IMR-90 (cell line): ENCODE results near the gene TTC21B. TPM values are rescaled to one million over a fixed set of nuclear protein-coding genes. Genes with fewer than 3 reads are reported as not detected.

Experiments used
- ATAC-seq: fragments of 200-7000 bp; cut with Tn5 transposase; 2 replicates; pipeline ENCODE4 v1.9.1; 2020; ENCODE audit warnings: low read depth, mild to moderate bottlenecking, moderate library complexity
- BruUV-seq: library from RNA; stranded (reverse); fragments of 400-500 nt; replicated peaks from 2 replicates; lab custom pipeline; 2021; lab: Mats Ljungman, UMichigan
- CTCF ChIA-PET: fragments of 300-600 bp; formaldehyde crosslinking; extraction: SDS; loops from one replicate; lab custom pipeline; 2021; ENCODE audit warnings: antibody characterized with exemption; lab: Yijun Ruan, JAX
- POLR2A ChIA-PET: fragments of 300-600 bp; sonication (Branson Sonifier 250); formaldehyde crosslinking; loops from one replicate; lab custom pipeline; 2022; ENCODE audit warnings: antibody characterized with exemption; ENCODE audit not compliant: unreplicated experiment; lab: Charles Lee
- DNase-seq: peaks from one replicate; pipeline ENCODE4 v3.0.0; 2013
- H2AFZ ChIP-seq: replicated peaks from 2 replicates; pipeline ENCODE3; 2013; ENCODE audit warnings: low read length, mild to moderate bottlenecking; ENCODE audit not compliant: poor library complexity
- H2AK5ac ChIP-seq: 2 replicates; pipeline ENCODE4 v1.6.1; 2013; ENCODE audit warnings: low read depth, low read length, inconsistent platforms
- H2AK9ac ChIP-seq: replicated peaks from 2 replicates; pipeline ENCODE3; 2013; ENCODE audit warnings: mild to moderate bottlenecking, low read depth, low read length, moderate library complexity; ENCODE audit not compliant: poor library complexity
- H2BK120ac ChIP-seq: 2 replicates; pipeline ENCODE4 v1.6.1; 2013; ENCODE audit warnings: low read depth, low read length, inconsistent platforms
- H2BK15ac ChIP-seq: 3 replicates; pipeline ENCODE4 v1.6.1; 2013; ENCODE audit warnings: low read depth, low read length, inconsistent platforms
- H2BK20ac ChIP-seq: 2 replicates; pipeline ENCODE4 v1.6.1; 2013; ENCODE audit warnings: low read depth, mild to moderate bottlenecking, inconsistent platforms, low read length, moderate library complexity
- H2BK5ac ChIP-seq: 2 replicates; pipeline ENCODE4 v1.6.1; 2013; ENCODE audit warnings: mild to moderate bottlenecking, low read depth, low read length, inconsistent platforms; ENCODE audit not compliant: poor library complexity, severe bottlenecking
- H3K14ac ChIP-seq: replicated peaks from 2 replicates; pipeline ENCODE4 v1.6.1; 2013; ENCODE audit warnings: low read depth, low read length, inconsistent platforms
- H3K18ac ChIP-seq: 2 replicates; pipeline ENCODE4 v1.6.1; 2013; ENCODE audit warnings: low read depth, low read length, control low read depth
- H3K23ac ChIP-seq: 2 replicates; pipeline ENCODE4 v1.6.1; 2013; ENCODE audit warnings: low read depth, low read length, inconsistent platforms
- H3K27ac ChIP-seq: 2 replicates; pipeline ENCODE4 v1.5.1; 2013; ENCODE audit warnings: mild to moderate bottlenecking, control low read depth, low read length; ENCODE audit not compliant: insufficient read depth
- H3K27me3 ChIP-seq: 2 replicates; pipeline ENCODE4 v1.6.1; 2013; ENCODE audit warnings: low read length; ENCODE audit not compliant: control insufficient read depth, insufficient read depth
- H3K36me3 ChIP-seq: 2 replicates; pipeline ENCODE4 v1.6.1; 2013; ENCODE audit warnings: low read length, mixed read lengths; ENCODE audit not compliant: control insufficient read depth, insufficient read depth
- H3K4ac ChIP-seq: 2 replicates; pipeline ENCODE4 v1.6.1; 2013; ENCODE audit warnings: low read depth, low read length, inconsistent platforms
- H3K4me1 ChIP-seq: 2 replicates; pipeline ENCODE4 v1.6.1; 2013; ENCODE audit warnings: low read length, mixed read lengths; ENCODE audit not compliant: control insufficient read depth, insufficient read depth
- H3K4me2 ChIP-seq: 2 replicates; pipeline ENCODE4 v1.6.1; 2013; ENCODE audit warnings: low read depth, mild to moderate bottlenecking, control low read depth, low read length, moderate library complexity
- H3K4me3 ChIP-seq: 2 replicates; pipeline ENCODE4 v1.5.1; 2013; ENCODE audit warnings: low read depth, mild to moderate bottlenecking, control low read depth, low read length, moderate library complexity; ENCODE audit not compliant: insufficient read depth
- H3K56ac ChIP-seq: 2 replicates; pipeline ENCODE4 v1.6.1; 2013; ENCODE audit warnings: low read length, inconsistent platforms; ENCODE audit not compliant: insufficient read depth; ENCODE audit errors: extremely low read depth
- H3K79me1 ChIP-seq, 2 experiments: 2 replicates each; pipeline ENCODE4 v1.6.1; 2013; ENCODE audit warnings: low read length in 2 of 2, inconsistent platforms in 1 of 2, low read depth in 1 of 2
- H3K9ac ChIP-seq: 2 replicates; pipeline ENCODE4 v1.6.1; 2013; ENCODE audit warnings: low read depth, low read length, control low read depth
- H3K9me1 ChIP-seq: 2 replicates; pipeline ENCODE4 v1.6.1; 2013; ENCODE audit warnings: low read length, inconsistent platforms; ENCODE audit not compliant: insufficient read depth
- H3K9me3 ChIP-seq: 2 replicates; pipeline ENCODE4 v1.6.1; 2013; ENCODE audit warnings: low read length; ENCODE audit not compliant: control insufficient read depth, insufficient read depth
- H4K20me1 ChIP-seq: 2 replicates; pipeline ENCODE4 v1.6.1; 2013; ENCODE audit warnings: low read length, inconsistent platforms; ENCODE audit not compliant: insufficient read depth
- H4K5ac ChIP-seq: 2 replicates; pipeline ENCODE4 v1.6.1; 2013; ENCODE audit warnings: mild to moderate bottlenecking, low read depth, low read length, control low read depth
- H4K8ac ChIP-seq, 2 experiments: 2 replicates each; pipeline ENCODE4 v1.6.1; 2013; ENCODE audit warnings: low read depth in 2 of 2, low read length in 2 of 2, control low read depth in 1 of 2, inconsistent platforms in 1 of 2
- H4K91ac ChIP-seq: 2 replicates; pipeline ENCODE4 v1.6.1; 2013; ENCODE audit warnings: low read depth, low read length, inconsistent platforms; ENCODE audit not compliant: insufficient read depth
- BHLHE40 ChIP-seq: fragments of 150-350 bp; IDR thresholded peaks from 2 replicates; pipeline ENCODE4 v1.6.1; 2016; ENCODE audit warnings: mild to moderate bottlenecking, low read depth, low read length
- CEBPB ChIP-seq: IDR thresholded peaks from 2 replicates; pipeline ENCODE4 v1.6.1; 2012; ENCODE audit warnings: low read depth, low read length, improper control_type of control experiment
- FOS ChIP-seq: fragments of 150-350 bp; IDR thresholded peaks from 2 replicates; pipeline ENCODE4 v1.6.1; 2016; ENCODE audit warnings: low read depth, low read length
- MAFK ChIP-seq: IDR thresholded peaks from 2 replicates; pipeline ENCODE4 v1.6.1; 2012; ENCODE audit warnings: low read depth, low read length, improper control_type of control experiment
- MXI1 ChIP-seq: IDR thresholded peaks from 2 replicates; pipeline ENCODE4 v1.6.1; 2012; ENCODE audit warnings: low read depth, mild to moderate bottlenecking, low read length, moderate library complexity, borderline replicate concordance
- NFE2L2 ChIP-seq: fragments of 150-350 bp; IDR thresholded peaks from 2 replicates; pipeline ENCODE4 v1.6.1; 2016; ENCODE audit warnings: low read depth, mild to moderate bottlenecking, low read length
- POLR2A ChIP-seq: IDR thresholded peaks from 2 replicates; pipeline ENCODE4 v1.6.1; 2012; ENCODE audit warnings: mild to moderate bottlenecking, low read depth, low read length
- RAD21 ChIP-seq: IDR thresholded peaks from 2 replicates; pipeline ENCODE4 v1.6.1; 2012; ENCODE audit warnings: low read length, improper control_type of control experiment
- RCOR1 ChIP-seq: IDR thresholded peaks from 2 replicates; pipeline ENCODE4 v1.6.1; 2012; ENCODE audit warnings: mild to moderate bottlenecking, low read length, improper control_type of control experiment; ENCODE audit not compliant: insufficient replicate concordance
- RFX5 ChIP-seq: IDR thresholded peaks from 2 replicates; pipeline ENCODE4 v1.8.0; 2012; ENCODE audit warnings: low read depth, mild to moderate bottlenecking, low read length, moderate library complexity
- SMC3 ChIP-seq: fragments of 150-350 bp; IDR thresholded peaks from 2 replicates; pipeline ENCODE4 v1.6.1; 2016; ENCODE audit warnings: low read depth, mild to moderate bottlenecking, antibody characterized with exemption, low read length, moderate library complexity
- WGBS, 2 experiments: methylation state at CpG; one replicate each; pipeline versions ENCODE4 v1.1.5 to v1.1.7; 2013; ENCODE audit warnings: missing lambda C conversion rate in 2 of 2; ENCODE audit not compliant: insufficient read length in 1 of 2; ENCODE audit errors: extremely low coverage in 2 of 2; 5-methylcytosine and 5-hydroxymethylcytosine counted together
- dilution Hi-C: fragments of 300-500 bp; cut with HindIII; formaldehyde crosslinking; loops from one replicate; pipeline ENCODE4 v1.14.3; 2018; ENCODE audit warnings: low sequenced_read_pairs; ENCODE audit not compliant: unreplicated experiment
- in situ Hi-C: fragments of 300-500 bp; cut with MboI; formaldehyde crosslinking; loops from 3 replicates; pipeline ENCODE4 v1.14.3; 2019; ENCODE audit warnings: low sequenced_read_pairs, inconsistent platforms, mixed read lengths
- intact Hi-C: fragments of 100-400 bp; cut with micrococcal nuclease; formaldehyde crosslinking; loops from 2 replicates; pipeline ENCODE4 v1.10.0; 2022
- polyA plus RNA-seq, 3 experiments: library from polyadenylated mRNA; depleted of rRNA; stranded (reverse); fragments of >200 nt; gene quantifications; 2 replicates each; pipeline ENCODE4 v1.2.3, GENCODE V29; 2012; ENCODE audit warnings: low replicate concordance in 1 of 3
- total RNA-seq: library from RNA; depleted of rRNA; stranded (reverse); fragments of >200 nt; gene quantifications from 2 replicates; pipeline ENCODE4 v1.2.3, GENCODE V29; 2012
- TF ChIP-seq, protein P1 (sequence below): fragments of 150-350 bp; IDR thresholded peaks from 2 replicates; pipeline ENCODE4 v1.6.1; 2017; ENCODE audit warnings: mild to moderate bottlenecking, antibody characterized with exemption, low read length, low read depth
- TF ChIP-seq, protein P2 (sequence below): fragments of 150-350 bp; IDR thresholded peaks from 2 replicates; pipeline ENCODE4 v1.6.1; 2016; ENCODE audit warnings: low read depth, mild to moderate bottlenecking, low read length, moderate library complexity, borderline replicate concordance

TTC21B gene
- total and polyA plus RNA-seq, 2 of the 4 experiments (the other 2 are of a cell fraction), result 8.0 to 17.2 TPM

- intact Hi-C loops, result no loop called here
- Histone ChIP-seq H3K4me1 (no peaks in the 10 kb centered on the region; the same call in 1 of the 2 replicates), H2BK120ac (no peak overlapping the region), H2AK9ac (no peak overlapping the region), H3K4ac (no peak overlapping the region), H3K14ac (no peak overlapping the region), H2BK15ac (no peak overlapping the region), H2BK5ac (no peak overlapping the region), H3K23ac (no peak overlapping the region), H4K91ac (no peak overlapping the region), H3K9me3 (no peaks in the 10 kb centered on the region), H3K56ac (no peak overlapping the region), H3K4me2 (no peak overlapping the region), H3K9ac (no peak overlapping the region), H4K5ac (no peak overlapping the region), H3K79me1 (no peaks in the 10 kb centered on the region), H4K20me1 (no peaks in the 10 kb centered on the region), H2BK20ac (no peak overlapping the region), H2AK5ac (no peak overlapping the region), H4K8ac (no peak overlapping the region), H2AFZ (no peak overlapping the region), H3K27ac (no peak overlapping the region), H3K4me3 (no peak overlapping the region), H3K36me3 (no peaks in the 10 kb centered on the region), H3K27me3 (no peaks in the 10 kb centered on the region), H3K9me1 (no peaks in the 10 kb centered on the region), H3K18ac (no peak overlapping the region)
- ATAC-seq (no peak; the same call in 1 of the 2 replicates), DNase-seq (no peak)
- TF ChIP-seq, protein P1, sequence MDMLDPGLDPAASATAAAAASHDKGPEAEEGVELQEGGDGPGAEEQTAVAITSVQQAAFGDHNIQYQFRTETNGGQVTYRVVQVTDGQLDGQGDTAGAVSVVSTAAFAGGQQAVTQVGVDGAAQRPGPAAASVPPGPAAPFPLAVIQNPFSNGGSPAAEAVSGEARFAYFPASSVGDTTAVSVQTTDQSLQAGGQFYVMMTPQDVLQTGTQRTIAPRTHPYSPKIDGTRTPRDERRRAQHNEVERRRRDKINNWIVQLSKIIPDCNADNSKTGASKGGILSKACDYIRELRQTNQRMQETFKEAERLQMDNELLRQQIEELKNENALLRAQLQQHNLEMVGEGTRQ, result no peak
- TF ChIP-seq RCOR1, result no peak
- TF ChIP-seq CEBPB, result no peak
- no peak for TF ChIP-seq MXI1
- TF ChIP-seq MAFK, result no peak
- TF ChIP-seq RFX5, result no peak
- no peak for TF ChIP-seq BHLHE40
- TF ChIP-seq NFE2L2, result no peak
- no peak for TF ChIP-seq FOS
- TF ChIP-seq, protein P2, sequence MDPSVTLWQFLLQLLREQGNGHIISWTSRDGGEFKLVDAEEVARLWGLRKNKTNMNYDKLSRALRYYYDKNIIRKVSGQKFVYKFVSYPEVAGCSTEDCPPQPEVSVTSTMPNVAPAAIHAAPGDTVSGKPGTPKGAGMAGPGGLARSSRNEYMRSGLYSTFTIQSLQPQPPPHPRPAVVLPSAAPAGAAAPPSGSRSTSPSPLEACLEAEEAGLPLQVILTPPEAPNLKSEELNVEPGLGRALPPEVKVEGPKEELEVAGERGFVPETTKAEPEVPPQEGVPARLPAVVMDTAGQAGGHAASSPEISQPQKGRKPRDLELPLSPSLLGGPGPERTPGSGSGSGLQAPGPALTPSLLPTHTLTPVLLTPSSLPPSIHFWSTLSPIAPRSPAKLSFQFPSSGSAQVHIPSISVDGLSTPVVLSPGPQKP, result no peak
- no peak for TF ChIP-seq POLR2A
- no peak for TF ChIP-seq SMC3
- no peak for TF ChIP-seq RAD21
- WGBS, 2 experiments, result no CpG with 5 or more reads among the region's 3 CpGs
- in situ Hi-C loops, result no loop called here
- no TSS peak for BruUV-seq
- dilution Hi-C loops, result no loop called here
- POLR2A ChIA-PET, result no interaction called here
- CTCF ChIA-PET, result no interaction called here
Observed at GRCh38 chr2:165827016-165827920, 126.3 kb downstream of the TTC21B start.
